Osteoblast (primary cell): ENCODE measurements around the gene TNRC18. TPM values are rescaled to one million over a fixed set of nuclear protein-coding genes. Genes with fewer than 3 reads are reported as not detected.
A peak's percentile ranks its signal among the peaks of the same experiment; 100 is the strongest.

Source experiments
- DNase-seq: peaks from one replicate; pipeline ENCODE4 v3.0.0; 2011; ENCODE audit warnings: low spot score, mixed read lengths; ENCODE audit not compliant: insufficient read length; ENCODE audit errors: missing footprints
- H2AFZ ChIP-seq: 2 replicates; pipeline ENCODE4 v1.6.0; 2011; ENCODE audit warnings: mild to moderate bottlenecking, low read length
- H3K27ac ChIP-seq: 2 replicates; pipeline ENCODE4 v1.5.1; 2011; ENCODE audit warnings: mild to moderate bottlenecking, low read depth, low read length, moderate library complexity
- H3K27me3 ChIP-seq: 2 replicates; pipeline ENCODE4 v1.6.0; 2012; ENCODE audit warnings: mild to moderate bottlenecking, control low read depth, inconsistent platforms, low read length, moderate library complexity; ENCODE audit not compliant: insufficient read depth
- H3K36me3 ChIP-seq: 2 replicates; pipeline ENCODE4 v1.5.1; 2011; ENCODE audit warnings: mild to moderate bottlenecking, low read length, control low read depth, moderate library complexity; ENCODE audit not compliant: insufficient read depth
- H3K4me1 ChIP-seq: 2 replicates; pipeline ENCODE4 v1.5.1; 2011; ENCODE audit warnings: mild to moderate bottlenecking, low read length, control low read depth, moderate library complexity; ENCODE audit not compliant: insufficient read depth
- H3K4me2 ChIP-seq: 2 replicates; pipeline ENCODE4 v1.6.0; 2011; ENCODE audit warnings: mild to moderate bottlenecking, low read length; ENCODE audit not compliant: insufficient read depth
- H3K4me3 ChIP-seq: fragments of 200-600 bp; sonication (generic); 3 replicates; pipeline ENCODE4 v1.5.1; 2012; ENCODE audit warnings: mild to moderate bottlenecking, low read length, inconsistent platforms; ENCODE audit not compliant: insufficient read depth
- H3K79me2 ChIP-seq: 2 replicates; pipeline ENCODE4 v1.6.0; 2012; ENCODE audit warnings: mild to moderate bottlenecking, low read length, control low read depth, inconsistent platforms; ENCODE audit not compliant: insufficient read depth
- H3K9me3 ChIP-seq: 2 replicates; pipeline ENCODE4 v1.5.1; 2011; ENCODE audit warnings: low read depth, low read length, control low read depth
- H4K20me1 ChIP-seq: 2 replicates; pipeline ENCODE4 v1.6.0; 2012; ENCODE audit warnings: mild to moderate bottlenecking, low read length, control low read depth; ENCODE audit not compliant: insufficient read depth
- total RNA-seq: library from RNA; depleted of rRNA; stranded (reverse); fragments of >200 nt; gene quantifications from 2 replicates; pipeline ENCODE4 v1.2.3, GENCODE V29; 2012
- TF ChIP-seq, protein P1 (sequence below): IDR thresholded peaks from 2 replicates; pipeline ENCODE4 v1.5.1; 2011; ENCODE audit warnings: mild to moderate bottlenecking, low read depth, low read length, moderate library complexity; ENCODE audit errors: extremely low read depth

The TNRC18 gene
- total RNA-seq, 1 donor = 83.6 TPM

DNA sequence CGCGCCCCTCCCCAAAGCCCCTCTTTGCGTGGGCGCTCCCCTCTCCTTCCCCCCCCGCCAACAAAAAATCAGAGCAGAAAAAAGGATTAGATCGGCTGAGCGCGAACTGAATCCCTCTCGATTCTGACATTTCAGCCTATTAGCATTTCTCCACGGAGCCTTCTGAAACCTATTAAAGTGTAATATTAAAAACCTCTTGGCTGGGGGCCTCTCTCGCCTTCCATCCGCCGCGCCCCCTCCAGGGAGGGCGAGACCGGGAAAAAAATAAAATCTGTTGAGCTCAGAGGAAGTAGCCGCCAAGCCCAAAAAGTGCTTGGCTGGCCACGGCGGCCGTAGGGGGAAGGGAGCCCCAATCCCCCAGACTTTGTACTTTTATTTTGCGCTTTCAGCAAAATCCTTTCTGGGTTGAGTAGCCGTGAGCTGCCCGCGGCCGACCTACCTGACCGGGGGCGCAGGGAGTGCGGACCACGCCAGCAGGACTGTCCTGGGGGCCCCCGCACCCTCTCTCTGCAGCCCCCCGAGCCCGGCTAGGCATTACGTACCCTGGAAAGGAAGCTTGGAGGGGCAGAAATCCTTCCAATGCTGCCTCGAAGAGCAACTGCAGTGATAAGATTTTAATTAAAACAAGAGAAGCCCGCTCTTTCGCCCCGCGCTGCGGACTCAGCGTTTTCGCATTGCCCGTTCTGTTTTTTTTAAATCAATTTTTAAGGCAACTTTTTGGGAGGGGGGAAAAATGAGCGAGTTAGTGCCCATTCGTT is 1.3 kb upstream of the TNRC18 start:
- peak overlapping the region; percentile 96 for H3K4me3 ChIP-seq
- peak overlapping the region; percentile 37 for H2AFZ ChIP-seq
- peak overlapping the region; percentile 96 for H3K4me2 ChIP-seq
- no peaks in the 10 kb centered on the region for H3K27me3 ChIP-seq
- no peaks in the 10 kb centered on the region for H3K36me3 ChIP-seq
- TF ChIP-seq, protein P1, sequence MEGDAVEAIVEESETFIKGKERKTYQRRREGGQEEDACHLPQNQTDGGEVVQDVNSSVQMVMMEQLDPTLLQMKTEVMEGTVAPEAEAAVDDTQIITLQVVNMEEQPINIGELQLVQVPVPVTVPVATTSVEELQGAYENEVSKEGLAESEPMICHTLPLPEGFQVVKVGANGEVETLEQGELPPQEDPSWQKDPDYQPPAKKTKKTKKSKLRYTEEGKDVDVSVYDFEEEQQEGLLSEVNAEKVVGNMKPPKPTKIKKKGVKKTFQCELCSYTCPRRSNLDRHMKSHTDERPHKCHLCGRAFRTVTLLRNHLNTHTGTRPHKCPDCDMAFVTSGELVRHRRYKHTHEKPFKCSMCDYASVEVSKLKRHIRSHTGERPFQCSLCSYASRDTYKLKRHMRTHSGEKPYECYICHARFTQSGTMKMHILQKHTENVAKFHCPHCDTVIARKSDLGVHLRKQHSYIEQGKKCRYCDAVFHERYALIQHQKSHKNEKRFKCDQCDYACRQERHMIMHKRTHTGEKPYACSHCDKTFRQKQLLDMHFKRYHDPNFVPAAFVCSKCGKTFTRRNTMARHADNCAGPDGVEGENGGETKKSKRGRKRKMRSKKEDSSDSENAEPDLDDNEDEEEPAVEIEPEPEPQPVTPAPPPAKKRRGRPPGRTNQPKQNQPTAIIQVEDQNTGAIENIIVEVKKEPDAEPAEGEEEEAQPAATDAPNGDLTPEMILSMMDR = no peak
- peak; percentile 88 for DNase-seq
- peak overlapping the region; percentile 96 for H3K27ac ChIP-seq
- H4K20me1 ChIP-seq = peaks cover 11% of the 10 kb centered on the region
- H3K79me2 ChIP-seq = peaks cover 89% of the 10 kb centered on the region
- H3K9me3 ChIP-seq = no peaks in the 10 kb centered on the region
- peaks cover 13% of the 10 kb centered on the region for H3K4me1 ChIP-seq

DNA sequence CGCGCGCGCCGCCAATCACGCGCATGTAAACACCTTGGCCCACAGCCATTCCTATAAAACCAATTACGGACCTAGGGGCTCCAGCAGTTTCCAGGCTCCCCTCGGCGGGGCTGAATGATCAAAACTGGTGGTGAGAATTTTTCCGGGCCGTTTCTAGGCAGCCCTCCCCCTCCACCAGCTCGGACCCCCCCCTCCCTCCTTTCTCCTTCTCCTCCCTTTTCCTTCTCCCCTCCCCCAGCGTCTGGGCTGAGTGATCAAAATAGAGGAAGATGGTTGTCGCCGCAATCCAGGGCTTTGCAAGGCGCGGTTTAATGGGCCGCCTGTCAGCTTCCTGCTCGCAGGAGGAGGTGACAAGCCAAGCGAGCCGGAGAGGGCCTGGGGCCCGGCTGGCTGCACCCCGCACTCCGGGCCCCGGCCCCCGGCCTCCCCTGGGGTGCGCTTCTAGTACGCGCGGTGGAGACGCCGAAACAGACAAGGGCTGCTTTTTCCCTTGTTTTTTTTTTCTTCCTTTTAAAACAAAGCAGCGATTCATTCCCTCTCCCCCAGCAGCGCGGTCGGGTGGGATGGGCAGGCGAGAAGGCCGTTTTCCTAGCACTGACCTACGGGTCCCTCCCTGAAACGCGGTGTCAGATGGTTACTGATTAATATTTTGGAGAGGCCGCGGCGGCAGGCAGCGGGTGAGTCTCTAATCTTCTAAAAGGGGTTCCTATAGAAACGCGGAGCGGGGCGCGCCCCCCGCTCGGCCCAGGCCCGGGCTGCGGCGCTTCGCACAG is 528 bp upstream of the TNRC18 start:
- H3K9me3 ChIP-seq = no peaks in the 10 kb centered on the region
- H3K4me1 ChIP-seq = peaks cover 9% of the 10 kb centered on the region
- peak overlapping the region; percentile 96 for H3K4me3 ChIP-seq
- peak overlapping the region; percentile 96 for H3K4me2 ChIP-seq
- TF ChIP-seq, protein P1 = no peak
- peak; percentile 99 for DNase-seq
- H3K27me3 ChIP-seq = no peaks in the 10 kb centered on the region
- no peaks in the 10 kb centered on the region for H3K36me3 ChIP-seq
- peaks cover 17% of the 10 kb centered on the region for H4K20me1 ChIP-seq
- peaks cover 89% of the 10 kb centered on the region for H3K79me2 ChIP-seq
- peak overlapping the region; percentile 72 for H2AFZ ChIP-seq
- H3K27ac ChIP-seq = peak overlapping the region; percentile 96

DNA sequence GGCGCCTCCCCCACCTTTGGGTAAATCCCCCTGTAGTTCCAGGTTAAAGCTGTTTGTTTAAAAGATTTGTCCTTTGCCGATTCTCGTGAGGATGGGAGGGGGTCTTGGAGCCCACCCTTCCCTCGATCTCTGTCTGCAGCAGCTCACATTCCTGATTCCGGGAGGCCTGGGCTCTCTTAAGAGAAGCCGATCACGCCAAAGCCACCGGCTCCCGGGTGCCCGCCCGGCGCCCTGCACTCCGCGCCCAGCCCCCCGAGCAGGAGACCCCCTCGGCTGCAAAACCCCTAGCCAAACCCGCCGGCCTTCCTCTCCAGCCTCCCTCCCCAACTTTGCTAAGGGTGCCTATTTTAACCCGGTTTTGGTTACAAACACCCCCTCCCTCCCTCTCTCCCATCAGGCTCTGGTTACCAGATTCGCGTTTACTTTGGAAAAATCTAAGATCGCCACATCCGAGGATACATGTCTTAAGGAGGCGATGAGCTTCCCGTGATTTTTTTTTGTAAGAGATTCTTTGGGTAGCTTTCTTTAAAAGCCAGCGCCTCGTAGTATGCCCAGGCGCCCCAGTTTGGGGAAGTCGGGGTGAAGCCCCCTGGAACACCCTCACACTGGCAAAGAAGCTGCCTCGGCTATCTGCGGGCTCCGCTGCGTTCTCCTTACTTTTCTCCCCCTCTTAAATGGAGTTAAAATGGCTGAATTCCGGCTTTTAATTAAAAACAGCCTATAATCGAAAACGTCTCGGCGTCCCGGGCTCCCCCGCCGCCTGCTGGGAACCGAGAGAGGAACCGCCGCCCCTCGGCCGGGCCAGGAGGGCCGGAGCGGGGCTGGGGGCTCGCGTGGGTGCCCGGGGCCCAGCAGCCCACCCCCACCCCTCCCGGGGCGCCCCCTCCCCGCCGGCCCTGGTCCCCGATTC is 983 bp downstream of the TNRC18 start:
- Histone ChIP-seq H4K20me1 (peaks cover 32% of the 10 kb centered on the region), H3K9me3 (no peaks in the 10 kb centered on the region), H3K36me3 (no peaks in the 10 kb centered on the region), H2AFZ (no peak overlapping the region), H3K27me3 (no peaks in the 10 kb centered on the region), H3K4me3 (peak overlapping the region; percentile 96), H3K4me1 (peaks cover 17% of the 10 kb centered on the region), H3K27ac (peak overlapping the region; percentile 93), H3K79me2 (peaks cover 89% of the 10 kb centered on the region), H3K4me2 (peak overlapping the region; percentile 90)
- TF ChIP-seq, protein P1 = no peak
- peak; percentile 93 for DNase-seq
